Globus pallidus (tissue), 1 donor: Measurements from ENCODE around the gene AMY1B.
"Not testable (repeated sequence)": the region's sequence is repeated elsewhere in the genome, so short reads cannot be mapped to it uniquely, and the experiment has no call there.

Source experiments
- DNase-seq: peaks from one replicate; pipeline ENCODE4 v3.0.0-alpha.2; 2015; ENCODE audit warnings: low spot score

AMY1B gene

GRCh38 chr1:103696110-103696509 is at the start of gene AMY1B:
AMY1B (minus strand) TSS chr1:103696210; CDS start chr1:103695639, 571 bp downstream.
- DNase-seq: not testable (repeated sequence)

- not testable (repeated sequence) for DNase-seq
These were observed 49.0 kb upstream of the AMY1B start for GRCh38 chr1:103745040-103745439.

- DNase-seq: not testable (repeated sequence)
These were observed 48.4 kb upstream of the AMY1B start for GRCh38 chr1:103744449-103744848.

GRCh38 chr1:103738031-103738430 is 42.0 kb upstream of the AMY1B start:
- DNase-seq: not testable (repeated sequence)

GRCh38 chr1:103735334-103735733 is 39.3 kb upstream of the AMY1B start:
- not testable (repeated sequence) for DNase-seq

- DNase-seq: not testable (repeated sequence)
These were observed 25.5 kb upstream of the AMY1B start for GRCh38 chr1:103721473-103721872.

- DNase-seq: not testable (repeated sequence)
These were observed 21.4 kb upstream of the AMY1B start for GRCh38 chr1:103717404-103717803.

GRCh38 chr1:103710381-103710780 is 14.4 kb upstream of the AMY1B start:
- not testable (repeated sequence) for DNase-seq

- DNase-seq: not testable (repeated sequence)
These were observed 11.7 kb upstream of the AMY1B start for GRCh38 chr1:103707670-103708069.

- not testable (repeated sequence) for DNase-seq
These were observed 5.2 kb upstream of the AMY1B start for GRCh38 chr1:103701256-103701655.

- not testable (repeated sequence) for DNase-seq
These were observed 4.7 kb upstream of the AMY1B start for GRCh38 chr1:103700669-103701068.

- not testable (repeated sequence) for DNase-seq
These were observed 1.4 kb upstream of the AMY1B start for GRCh38 chr1:103697430-103697829.

- not testable (repeated sequence) for DNase-seq
These were observed 19.7 kb downstream of the AMY1B start for GRCh38 chr1:103676335-103676734.

GRCh38 chr1:103655460-103655859 is 40.5 kb downstream of the AMY1B start, which contains the start of gene AMY1A:
AMY1A (plus strand) TSS chr1:103655760; CDS start chr1:103656331, 571 bp downstream.
- DNase-seq: not testable (repeated sequence)

GRCh38 chr1:103654133-103654532 is 41.9 kb downstream of the AMY1B start:
- not testable (repeated sequence) for DNase-seq

GRCh38 chr1:103650889-103651288 is 45.1 kb downstream of the AMY1B start:
- DNase-seq: not testable (repeated sequence)

- DNase-seq: not testable (repeated sequence)
These were observed 45.7 kb downstream of the AMY1B start for GRCh38 chr1:103650305-103650704.

- DNase-seq: not testable (repeated sequence)
These were observed 52.1 kb downstream of the AMY1B start for GRCh38 chr1:103643908-103644307.

- not testable (repeated sequence) for DNase-seq
These were observed 54.8 kb downstream of the AMY1B start for GRCh38 chr1:103641194-103641593.
